H9 (cell line): ENCODE data around the gene KDM2B. TPM values are rescaled to one million over a fixed set of nuclear protein-coding genes. Genes with fewer than 3 reads are reported as not detected.

Source experiments
- DNase-seq: peaks from one replicate; pipeline ENCODE4 v3.0.0-alpha.2; 2017
- H2AFZ ChIP-seq: one replicate; pipeline ENCODE4 v1.6.1; 2013; ENCODE audit warnings: mild to moderate bottlenecking, low read length, control low read depth, moderate library complexity
- H2AK5ac ChIP-seq: 2 replicates; pipeline ENCODE4 v1.6.1; 2013; ENCODE audit warnings: low read length, control low read depth, mixed read lengths; ENCODE audit not compliant: insufficient read length
- H2BK120ac ChIP-seq: one replicate; pipeline ENCODE4 v1.6.1; 2013; ENCODE audit warnings: low read depth, mild to moderate bottlenecking, low read length, control low read depth, inconsistent platforms; ENCODE audit not compliant: poor library complexity, severe bottlenecking
- H2BK12ac ChIP-seq: 2 replicates; pipeline ENCODE4 v1.6.1; 2013; ENCODE audit warnings: low read length, control low read depth, mixed read lengths, low read depth; ENCODE audit not compliant: insufficient read length
- H2BK15ac ChIP-seq: 2 replicates; pipeline ENCODE4 v1.6.1; 2013; ENCODE audit warnings: low read depth, low read length, control low read depth
- H2BK20ac ChIP-seq: one replicate; pipeline ENCODE4 v1.6.1; 2013; ENCODE audit warnings: low read depth, mild to moderate bottlenecking, low read length, control low read depth, inconsistent platforms; ENCODE audit not compliant: poor library complexity, severe bottlenecking
- H2BK5ac ChIP-seq: 2 replicates; pipeline ENCODE4 v1.6.1; 2013; ENCODE audit warnings: low read length, control low read depth, mixed read lengths; ENCODE audit not compliant: insufficient read length
- H3K14ac ChIP-seq: 2 replicates; pipeline ENCODE4 v1.6.1; 2013; ENCODE audit warnings: low read length, control low read depth; ENCODE audit not compliant: insufficient read depth
- H3K18ac ChIP-seq: 2 replicates; pipeline ENCODE4 v1.6.1; 2013; ENCODE audit warnings: low read depth, mild to moderate bottlenecking, mixed read lengths, low read length, control low read depth; ENCODE audit not compliant: insufficient read length
- H3K23ac ChIP-seq: 2 replicates; pipeline ENCODE4 v1.6.1; 2013; ENCODE audit warnings: low read length, control low read depth, mixed read lengths, low read depth; ENCODE audit not compliant: insufficient read length
- H3K23me2 ChIP-seq: 2 replicates; pipeline ENCODE4 v1.6.1; 2013; ENCODE audit warnings: low read depth, mild to moderate bottlenecking, mixed read lengths, low read length, control low read depth; ENCODE audit not compliant: insufficient read length, poor library complexity, severe bottlenecking
- H3K27ac ChIP-seq: 2 replicates; pipeline ENCODE4 v1.5.1; 2013; ENCODE audit warnings: low read length, control low read depth, mixed read lengths, low read depth; ENCODE audit not compliant: insufficient read length
- H3K27me3 ChIP-seq: 2 replicates; pipeline ENCODE4 v1.6.1; 2013; ENCODE audit warnings: low read length, control low read depth, inconsistent platforms; ENCODE audit not compliant: insufficient read depth
- H3K4ac ChIP-seq: 2 replicates; pipeline ENCODE4 v1.6.1; 2013; ENCODE audit warnings: low read depth, mild to moderate bottlenecking, control low read depth, inconsistent platforms, low read length, moderate library complexity
- H3K4me1 ChIP-seq: 2 replicates; pipeline ENCODE4 v1.6.1; 2013; ENCODE audit warnings: low read length, control low read depth, inconsistent platforms; ENCODE audit not compliant: insufficient read depth
- H3K4me2 ChIP-seq: 2 replicates; pipeline ENCODE4 v1.6.1; 2013; ENCODE audit warnings: low read length, control low read depth, mixed read lengths; ENCODE audit not compliant: insufficient read length, insufficient read depth
- H3K56ac ChIP-seq: 2 replicates; pipeline ENCODE4 v1.6.1; 2013; ENCODE audit warnings: low read depth, mild to moderate bottlenecking, mixed read lengths, low read length, control low read depth; ENCODE audit not compliant: insufficient read length
- H3K79me1 ChIP-seq: 2 replicates; pipeline ENCODE4 v1.6.1; 2013; ENCODE audit warnings: low read depth, mild to moderate bottlenecking, moderate library complexity, low read length, control low read depth, inconsistent platforms; ENCODE audit not compliant: insufficient read depth, poor library complexity, severe bottlenecking
- H3K79me2 ChIP-seq: 2 replicates; pipeline ENCODE4 v1.6.1; 2013; ENCODE audit warnings: low read length, control low read depth, inconsistent platforms; ENCODE audit not compliant: insufficient read depth
- H3K9ac ChIP-seq: 2 replicates; pipeline ENCODE4 v1.6.1; 2013; ENCODE audit warnings: low read length, control low read depth, mixed read lengths; ENCODE audit not compliant: insufficient read length; ENCODE audit errors: extremely low read depth
- H3K9me3 ChIP-seq: one replicate; pipeline ENCODE4 v1.6.1; 2013; ENCODE audit warnings: low read depth, low read length, inconsistent platforms; ENCODE audit not compliant: control insufficient read depth
- H3T11ph ChIP-seq: one replicate; pipeline ENCODE4 v1.6.1; 2013; ENCODE audit warnings: mild to moderate bottlenecking, low read length, control low read depth, inconsistent platforms
- H4K20me1 ChIP-seq: one replicate; pipeline ENCODE4 v1.6.1; 2013; ENCODE audit not compliant: control insufficient read depth, insufficient read length, insufficient read depth
- H4K5ac ChIP-seq: 2 replicates; pipeline ENCODE4 v1.6.1; 2013; ENCODE audit warnings: low read depth, mild to moderate bottlenecking, mixed read lengths, low read length, control low read depth; ENCODE audit not compliant: insufficient read length
- H4K8ac ChIP-seq: replicated peaks from 2 replicates; pipeline ENCODE4 v1.6.1; 2013; ENCODE audit warnings: low read length, control low read depth, mixed read lengths, low read depth; ENCODE audit not compliant: insufficient read length
- H4K91ac ChIP-seq: 2 replicates; pipeline ENCODE4 v1.6.1; 2013; ENCODE audit warnings: low read depth, mild to moderate bottlenecking, moderate library complexity, mixed read lengths, low read length, control low read depth; ENCODE audit not compliant: insufficient read length
- H3K27ac Mint-ChIP-seq, 3 experiments: 2 replicates in 2 of 3; 3 replicates in 1 of 3; pipeline ENCODE4 v1.8.0; 2020 to 2021; ENCODE audit warnings: mixed read lengths in 3 of 3, mild to moderate bottlenecking in 1 of 3, moderate library complexity in 1 of 3
- H3K27me3 Mint-ChIP-seq: 2 replicates; pipeline ENCODE4 v1.8.0; 2021; ENCODE audit warnings: low read depth, mild to moderate bottlenecking, moderate library complexity, mixed read lengths
- H3K36me3 Mint-ChIP-seq, 3 experiments: 2 replicates in 2 of 3; 3 replicates in 1 of 3; pipeline ENCODE4 v1.8.0; 2020 to 2021; ENCODE audit warnings: low read depth in 3 of 3, mixed read lengths in 3 of 3; ENCODE audit not compliant: insufficient read depth in 1 of 3
- H3K4me1 Mint-ChIP-seq, 2 experiments: 2 replicates each; pipeline ENCODE4 v1.8.0; 2020; ENCODE audit warnings: mixed read lengths in 2 of 2
- H3K4me3 Mint-ChIP-seq, 2 experiments: 2 replicates in 1 of 2; 3 replicates in 1 of 2; pipeline ENCODE4 v1.8.0; 2020 to 2021; ENCODE audit warnings: mild to moderate bottlenecking in 2 of 2, mixed read lengths in 2 of 2, moderate library complexity in 1 of 2
- H3K9me3 Mint-ChIP-seq, 2 experiments: 2 replicates in 1 of 2; 3 replicates in 1 of 2; pipeline ENCODE4 v1.8.0; 2020; ENCODE audit warnings: mild to moderate bottlenecking in 2 of 2, mixed read lengths in 2 of 2, moderate library complexity in 1 of 2
- WGBS: extraction: QIAGEN DNeasy Blood & Tissue Kit; methylation state at CpG from one replicate; pipeline ENCODE4 v1.1.7; 2013; ENCODE audit warnings: missing lambda C conversion rate, low lambda C conversion rate, mixed read lengths; ENCODE audit not compliant: insufficient read length; ENCODE audit errors: extremely low coverage; 5-methylcytosine and 5-hydroxymethylcytosine counted together
- total RNA-seq: library from RNA; stranded (reverse); gene quantifications from 2 replicates; pipeline ENCODE4 v1.2.1, GENCODE V29; 2021
- TF ChIP-seq, protein P1 (sequence below): fragments of 200-600 bp; sonication (generic); conservative IDR thresholded peaks from 3 replicates; pipeline ENCODE4 v1.8.0; 2021; ENCODE audit warnings: antibody characterized with exemption, mild to moderate bottlenecking

KDM2B gene
- total RNA-seq, 1 experiment from 2014 or later: 143 TPM

DNA sequence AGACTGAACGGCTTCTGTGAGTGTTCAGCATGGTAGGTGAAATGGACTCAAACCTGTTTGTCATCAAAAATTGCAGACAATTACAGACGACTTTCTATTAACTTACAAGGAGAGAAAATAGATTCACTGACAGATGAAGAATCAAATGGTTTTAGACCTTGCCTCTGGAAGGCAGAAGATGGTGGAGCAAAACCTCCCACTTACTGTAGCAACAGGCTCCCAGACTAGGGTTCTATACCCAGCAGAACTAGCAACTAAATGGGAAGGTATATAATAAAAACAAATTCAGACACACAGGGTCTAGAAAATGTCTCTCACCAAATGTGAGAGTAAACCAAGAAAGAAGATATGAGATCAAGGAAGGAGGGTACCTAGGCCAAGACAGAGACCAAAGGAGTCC is 144.1 kb downstream of the KDM2B start:
- Histone ChIP-seq H3T11ph (no peak overlapping the region), H3K79me1 (peaks cover 4% of the 10 kb centered on the region), H2BK5ac (no peak overlapping the region), H3K79me2 (no peaks in the 10 kb centered on the region), H3K56ac (no peak overlapping the region), H3K9ac (no peak overlapping the region), H3K27me3 (no peaks in the 10 kb centered on the region), H3K4me1 (no peaks in the 10 kb centered on the region), H4K20me1 (no peaks in the 10 kb centered on the region), H3K9me3 (no peaks in the 10 kb centered on the region), H3K18ac (no peak overlapping the region), H2AK5ac (no peak overlapping the region), H3K4ac (no peak overlapping the region), H2BK15ac (no peak overlapping the region), H4K5ac (no peak overlapping the region), H4K91ac (no peak overlapping the region), H3K27ac (no peak overlapping the region), H2BK12ac (no peak overlapping the region), H4K8ac (no peak overlapping the region), H3K14ac (no peak overlapping the region), H2BK120ac (no peak overlapping the region), H2AFZ (no peak overlapping the region), H3K4me2 (no peak overlapping the region), H3K23me2 (no peaks in the 10 kb centered on the region), H3K23ac (no peak overlapping the region), H2BK20ac (no peak overlapping the region)
- TF ChIP-seq, protein P1, sequence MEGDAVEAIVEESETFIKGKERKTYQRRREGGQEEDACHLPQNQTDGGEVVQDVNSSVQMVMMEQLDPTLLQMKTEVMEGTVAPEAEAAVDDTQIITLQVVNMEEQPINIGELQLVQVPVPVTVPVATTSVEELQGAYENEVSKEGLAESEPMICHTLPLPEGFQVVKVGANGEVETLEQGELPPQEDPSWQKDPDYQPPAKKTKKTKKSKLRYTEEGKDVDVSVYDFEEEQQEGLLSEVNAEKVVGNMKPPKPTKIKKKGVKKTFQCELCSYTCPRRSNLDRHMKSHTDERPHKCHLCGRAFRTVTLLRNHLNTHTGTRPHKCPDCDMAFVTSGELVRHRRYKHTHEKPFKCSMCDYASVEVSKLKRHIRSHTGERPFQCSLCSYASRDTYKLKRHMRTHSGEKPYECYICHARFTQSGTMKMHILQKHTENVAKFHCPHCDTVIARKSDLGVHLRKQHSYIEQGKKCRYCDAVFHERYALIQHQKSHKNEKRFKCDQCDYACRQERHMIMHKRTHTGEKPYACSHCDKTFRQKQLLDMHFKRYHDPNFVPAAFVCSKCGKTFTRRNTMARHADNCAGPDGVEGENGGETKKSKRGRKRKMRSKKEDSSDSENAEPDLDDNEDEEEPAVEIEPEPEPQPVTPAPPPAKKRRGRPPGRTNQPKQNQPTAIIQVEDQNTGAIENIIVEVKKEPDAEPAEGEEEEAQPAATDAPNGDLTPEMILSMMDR: no peak
- Mint-ChIP-seq H3K27ac (no peak overlapping the region), H3K27me3 (no peaks in the 10 kb centered on the region), H3K36me3 (peaks cover 62 to 94% (median 94%) of the 10 kb centered on the region in 3 experiments), H3K9me3 (peaks cover 0 to 4% of the 10 kb centered on the region in 2 experiments; a peak in 2 of 5 replicates), H3K4me3 (no peak overlapping the region), H3K4me1 (no peaks in the 10 kb centered on the region)
- no CpG with 5 or more reads among the region's 2 CpGs for WGBS
- DNase-seq: no peak
